Measurements from ENCODE around the gene ASB3.

GRCh38 chr2:53727921-53728320, 58.8 kb downstream of the ASB3 start:
- TF ChIP-seq, protein P1, sequence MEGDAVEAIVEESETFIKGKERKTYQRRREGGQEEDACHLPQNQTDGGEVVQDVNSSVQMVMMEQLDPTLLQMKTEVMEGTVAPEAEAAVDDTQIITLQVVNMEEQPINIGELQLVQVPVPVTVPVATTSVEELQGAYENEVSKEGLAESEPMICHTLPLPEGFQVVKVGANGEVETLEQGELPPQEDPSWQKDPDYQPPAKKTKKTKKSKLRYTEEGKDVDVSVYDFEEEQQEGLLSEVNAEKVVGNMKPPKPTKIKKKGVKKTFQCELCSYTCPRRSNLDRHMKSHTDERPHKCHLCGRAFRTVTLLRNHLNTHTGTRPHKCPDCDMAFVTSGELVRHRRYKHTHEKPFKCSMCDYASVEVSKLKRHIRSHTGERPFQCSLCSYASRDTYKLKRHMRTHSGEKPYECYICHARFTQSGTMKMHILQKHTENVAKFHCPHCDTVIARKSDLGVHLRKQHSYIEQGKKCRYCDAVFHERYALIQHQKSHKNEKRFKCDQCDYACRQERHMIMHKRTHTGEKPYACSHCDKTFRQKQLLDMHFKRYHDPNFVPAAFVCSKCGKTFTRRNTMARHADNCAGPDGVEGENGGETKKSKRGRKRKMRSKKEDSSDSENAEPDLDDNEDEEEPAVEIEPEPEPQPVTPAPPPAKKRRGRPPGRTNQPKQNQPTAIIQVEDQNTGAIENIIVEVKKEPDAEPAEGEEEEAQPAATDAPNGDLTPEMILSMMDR (conservative IDR thresholded peaks at IDR 0.05; ENCODE audit: low read length) = no peak
- TF ChIP-seq EZH2phosphoT487 (IDR thresholded peaks at IDR 0.05; ENCODE audit: borderline replicate concordance) = no peak
